Skeletal muscle tissue (tissue), 4 donors: ENCODE measurements around the gene SLC6A19. TPM values are rescaled to one million over a fixed set of nuclear protein-coding genes. Genes with fewer than 3 reads are reported as not detected.

Experiments used
- H3K27ac ChIP-seq: one replicate; pipeline ENCODE4 v1.7.0; 2013; ENCODE audit warnings: mild to moderate bottlenecking, low read depth, low read length, inconsistent platforms
- H3K27me3 ChIP-seq, 3 donors: one replicate each; pipeline ENCODE4 v1.7.0; 2013; ENCODE audit warnings: low read length in 3 of 3; ENCODE audit not compliant: control insufficient read depth in 3 of 3, insufficient read depth in 3 of 3
- H3K36me3 ChIP-seq, 3 donors: one replicate each; pipeline ENCODE4 v1.7.0; 2013; ENCODE audit warnings: low read length in 3 of 3; ENCODE audit not compliant: control insufficient read depth in 3 of 3, insufficient read depth in 3 of 3
- H3K4me1 ChIP-seq, 3 donors: one replicate each; pipeline ENCODE4 v1.7.0; 2013; ENCODE audit warnings: low read length in 3 of 3, mild to moderate bottlenecking in 3 of 3; ENCODE audit not compliant: control insufficient read depth in 3 of 3, insufficient read depth in 3 of 3
- H3K4me3 ChIP-seq, 3 donors: one replicate each; pipeline ENCODE4 v1.7.0; 2013; ENCODE audit warnings: low read length in 3 of 3
- H3K9ac ChIP-seq, 3 donors: one replicate each; pipeline ENCODE4 v1.7.0; 2013; ENCODE audit warnings: low read length in 3 of 3, mild to moderate bottlenecking in 3 of 3, moderate library complexity in 2 of 3, low read depth in 1 of 3
- H3K9me3 ChIP-seq, 3 donors: one replicate each; pipeline ENCODE4 v1.7.0; 2013; ENCODE audit warnings: low read length in 3 of 3; ENCODE audit not compliant: control insufficient read depth in 3 of 3
- total RNA-seq: library from RNA; depleted of rRNA; stranded (reverse); fragments of >200 nt; gene quantifications from one replicate; pipeline ENCODE4 v1.2.3, GENCODE V29; 2014
- donor health status: Osteomylitis.

Gene SLC6A19
- total RNA-seq, 1 donor from 2014 or later = under 0.01 TPM

DNA sequence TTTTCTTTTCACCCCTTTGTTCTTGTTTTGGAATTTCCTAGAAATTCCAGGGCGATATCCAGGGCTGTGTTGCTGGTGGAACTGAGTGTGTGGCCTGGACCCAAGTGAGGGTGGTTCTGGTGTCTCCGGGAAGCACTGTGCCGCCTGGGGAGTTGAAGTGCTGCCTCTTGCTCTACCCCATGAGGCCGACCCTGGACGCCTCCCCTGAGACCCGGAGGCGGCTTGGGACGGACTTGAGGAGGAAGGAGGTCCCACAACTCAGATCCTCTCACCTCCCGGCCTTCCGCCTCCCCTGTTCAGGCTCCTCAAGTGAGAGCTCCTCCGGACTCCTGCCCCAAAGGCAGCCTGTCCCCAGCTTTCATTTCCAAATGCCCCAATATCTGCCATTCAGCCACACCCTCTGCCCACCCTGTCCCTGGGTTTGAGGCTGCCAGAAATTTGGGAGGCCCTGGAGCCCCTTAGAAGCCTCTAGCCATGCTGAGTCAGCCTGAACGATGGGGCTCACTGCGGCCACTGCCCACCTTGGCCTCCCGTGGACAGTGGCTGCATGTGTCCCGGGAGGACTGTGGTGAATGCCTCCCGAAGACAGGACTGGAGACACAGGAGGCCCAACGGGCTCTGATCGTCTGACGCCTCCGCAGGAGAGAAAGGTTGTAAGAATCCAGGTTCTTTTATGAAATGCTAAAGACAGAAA is 42.6 kb upstream of the SLC6A19 start:
- Histone ChIP-seq H3K4me3 (no peak overlapping the region), H3K9ac (no peak overlapping the region), H3K27me3 (peaks cover 38 to 50% (median 50%) of the 10 kb centered on the region in 3 donors), H3K27ac (no peak overlapping the region), H3K36me3 (no peaks in the 10 kb centered on the region), H3K9me3 (peaks cover 0 to 6% (median 2%) of the 10 kb centered on the region in 3 donors), H3K4me1 (no peaks in the 10 kb centered on the region)

DNA sequence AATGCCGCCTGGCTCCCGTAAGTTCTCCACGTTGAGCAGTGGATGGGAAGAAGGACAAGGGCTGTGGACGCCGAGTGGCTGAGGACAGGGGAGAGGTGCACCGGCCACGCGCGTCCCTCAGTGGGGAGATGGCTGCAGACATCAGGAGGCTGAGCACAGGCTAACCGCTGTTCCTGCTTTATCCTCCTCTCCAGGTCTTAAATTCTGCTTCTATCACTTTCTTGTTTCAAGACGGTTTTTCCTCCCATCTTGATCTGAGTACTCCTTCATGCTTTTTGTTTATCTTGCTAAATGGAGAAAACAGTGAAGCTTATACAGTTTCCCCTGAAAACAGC is 42.1 kb upstream of the SLC6A19 start:
- H3K9ac ChIP-seq = no peak overlapping the region
- H3K27ac ChIP-seq = no peak overlapping the region
- H3K27me3 ChIP-seq = peaks cover 33 to 45% (median 45%) of the 10 kb centered on the region in 3 donors
- no peaks in the 10 kb centered on the region for H3K4me1 ChIP-seq
- H3K4me3 ChIP-seq = no peak overlapping the region
- peaks cover 0 to 6% (median 2%) of the 10 kb centered on the region in 3 donors for H3K9me3 ChIP-seq
- H3K36me3 ChIP-seq = no peaks in the 10 kb centered on the region

DNA sequence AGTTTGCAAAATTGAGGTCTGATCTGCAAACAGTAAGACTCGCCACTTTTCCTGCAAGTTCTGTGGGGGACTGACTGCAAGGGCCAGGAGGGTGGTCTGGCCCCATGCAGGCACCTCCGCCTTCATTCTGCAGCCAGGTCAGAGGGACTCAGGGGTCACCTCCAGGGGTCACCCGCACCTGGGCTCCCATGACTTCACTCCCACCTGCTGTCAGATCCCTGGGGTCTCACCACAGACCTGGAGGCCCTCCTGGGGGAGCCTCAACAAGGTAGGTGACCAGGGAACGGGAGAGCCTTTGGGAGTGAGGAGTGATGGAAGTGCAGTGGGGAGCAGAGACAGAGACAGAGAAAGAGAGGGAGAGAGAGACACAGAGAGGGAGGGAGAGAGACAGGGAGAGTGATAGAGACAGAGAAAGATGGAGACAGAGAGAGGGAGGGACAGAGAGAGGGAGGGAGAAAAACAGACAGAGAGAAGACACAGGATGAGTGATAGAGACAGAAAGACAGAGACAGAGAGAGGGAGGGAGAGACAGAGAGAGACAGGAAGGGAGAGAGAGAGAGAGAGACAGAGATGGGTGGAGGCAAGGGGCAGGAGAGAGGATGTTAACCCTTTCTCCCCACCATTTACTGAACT is 41.5 kb upstream of the SLC6A19 start:
- Histone ChIP-seq H3K9ac (no peak overlapping the region), H3K36me3 (no peaks in the 10 kb centered on the region), H3K9me3 (peaks cover 0 to 6% (median 2%) of the 10 kb centered on the region in 3 donors), H3K4me3 (no peak overlapping the region), H3K27me3 (peaks cover 28 to 40% (median 39%) of the 10 kb centered on the region in 3 donors), H3K27ac (no peak overlapping the region), H3K4me1 (no peaks in the 10 kb centered on the region)

DNA sequence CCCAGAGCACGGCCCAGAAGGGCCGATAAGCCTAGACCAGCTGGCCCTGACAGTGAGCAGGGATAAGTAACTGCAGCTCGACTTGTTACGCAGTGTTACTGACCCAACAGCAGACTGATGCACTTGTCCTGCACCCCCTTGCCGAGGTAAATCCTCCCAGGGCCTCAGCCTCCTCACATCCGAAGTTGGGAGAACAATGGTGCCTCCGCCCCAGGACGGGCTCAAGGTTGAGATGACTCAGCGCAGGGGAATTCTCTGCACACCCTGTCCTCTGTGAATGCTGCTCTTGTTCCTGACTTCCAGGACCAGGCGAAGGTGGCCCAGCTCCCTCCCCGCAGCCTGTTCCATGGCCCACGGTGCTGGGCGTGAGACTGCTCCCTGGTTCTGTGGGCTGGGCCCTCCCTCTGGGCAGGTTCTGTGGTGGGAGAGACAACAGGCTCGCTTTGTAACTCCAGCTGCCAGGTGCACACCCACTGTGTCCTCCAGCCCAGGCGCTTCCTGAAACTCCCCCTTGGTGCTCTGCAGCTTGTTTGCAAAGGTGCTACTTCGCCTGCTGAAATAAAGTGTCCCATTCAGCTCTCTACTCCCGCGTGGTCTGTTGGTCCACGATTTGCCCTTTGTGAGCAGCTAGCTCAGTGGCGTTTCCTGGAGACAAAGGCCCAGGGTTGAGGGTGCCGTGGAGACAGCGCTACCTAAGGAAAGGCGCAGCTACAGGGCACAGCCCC is 40.1 kb upstream of the SLC6A19 start:
- Histone ChIP-seq H3K27ac (no peak overlapping the region), H3K9me3 (peaks cover 0 to 6% (median 2%) of the 10 kb centered on the region in 3 donors), H3K9ac (no peak overlapping the region), H3K27me3 (peaks cover 27 to 36% (median 30%) of the 10 kb centered on the region in 3 donors), H3K4me1 (no peaks in the 10 kb centered on the region), H3K4me3 (no peak overlapping the region), H3K36me3 (no peaks in the 10 kb centered on the region)

DNA sequence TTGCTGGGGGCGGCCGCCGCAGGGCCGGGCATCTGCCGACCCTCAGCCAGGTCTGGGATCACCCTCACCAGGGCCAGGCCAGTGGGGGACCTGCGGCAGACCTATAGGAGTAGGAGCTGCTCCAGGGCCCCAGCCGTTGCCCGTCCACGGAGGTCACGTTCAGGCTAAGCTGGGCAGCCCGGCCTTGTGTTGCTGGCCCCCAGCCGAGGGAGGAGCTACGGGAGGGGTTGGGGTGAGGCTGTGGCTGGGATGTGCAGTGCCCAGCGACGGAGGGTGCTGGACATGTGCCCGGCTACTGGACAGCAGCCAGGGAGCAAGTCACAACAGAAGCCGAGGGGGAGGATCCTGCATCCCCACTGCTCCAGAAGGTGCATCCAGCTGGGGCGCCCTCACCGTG is 39.6 kb upstream of the SLC6A19 start:
- H3K27ac ChIP-seq = no peak overlapping the region
- no peak overlapping the region for H3K9ac ChIP-seq
- H3K4me1 ChIP-seq = no peaks in the 10 kb centered on the region
- peaks cover 25 to 36% (median 28%) of the 10 kb centered on the region in 3 donors for H3K27me3 ChIP-seq
- no peaks in the 10 kb centered on the region for H3K36me3 ChIP-seq
- H3K9me3 ChIP-seq = peaks cover 0 to 1% (median 1%) of the 10 kb centered on the region in 3 donors
- H3K4me3 ChIP-seq = no peak overlapping the region

DNA sequence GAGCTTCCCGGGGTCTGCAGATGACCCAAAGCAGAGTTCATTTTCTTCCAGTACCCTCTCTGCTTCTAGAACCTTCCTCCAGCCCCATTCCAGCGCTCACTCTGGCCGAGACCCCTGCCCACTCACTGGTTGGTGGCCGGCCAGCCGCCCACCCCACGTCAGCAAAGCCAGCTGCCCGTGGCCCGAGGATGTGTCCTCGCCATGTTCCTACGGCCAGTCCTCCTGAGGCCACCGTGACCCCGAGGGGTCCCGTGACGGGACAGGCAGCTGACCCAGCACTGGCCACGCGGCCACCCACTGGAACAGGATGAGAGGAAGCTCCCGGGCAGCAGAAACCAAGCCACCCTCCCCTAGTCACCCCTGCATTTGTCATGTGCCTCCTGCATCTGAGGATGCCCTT is 39.1 kb upstream of the SLC6A19 start:
- no peaks in the 10 kb centered on the region for H3K36me3 ChIP-seq
- H3K4me3 ChIP-seq = no peak overlapping the region
- H3K9me3 ChIP-seq = no peaks in the 10 kb centered on the region
- no peaks in the 10 kb centered on the region for H3K4me1 ChIP-seq
- H3K27ac ChIP-seq = no peak overlapping the region
- no peak overlapping the region for H3K9ac ChIP-seq
- H3K27me3 ChIP-seq = peaks cover 23 to 32% (median 24%) of the 10 kb centered on the region in 3 donors

DNA sequence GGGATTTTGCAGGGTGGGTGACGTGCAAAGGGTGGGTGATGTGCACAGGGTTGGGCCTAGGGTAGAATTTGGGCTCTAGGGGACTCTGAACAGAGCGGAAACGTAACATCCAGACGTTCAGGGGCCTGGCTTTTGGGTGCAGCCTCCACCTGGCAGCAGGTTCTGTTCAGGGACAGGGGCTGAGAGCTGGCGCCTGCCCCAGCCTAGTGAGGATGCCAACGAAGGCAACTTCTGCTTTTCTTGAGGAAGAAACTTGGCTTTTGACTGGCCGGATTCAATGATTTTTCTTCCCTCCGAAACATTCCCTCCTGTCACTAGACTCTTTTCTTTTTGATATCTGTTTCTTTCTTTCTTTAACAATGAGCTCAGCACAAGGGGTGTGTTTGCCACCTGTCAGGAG is 38.6 kb upstream of the SLC6A19 start:
- H3K36me3 ChIP-seq = no peaks in the 10 kb centered on the region
- H3K27ac ChIP-seq = no peak overlapping the region
- H3K4me3 ChIP-seq = no peak overlapping the region
- no peaks in the 10 kb centered on the region for H3K9me3 ChIP-seq
- H3K4me1 ChIP-seq = peaks cover 1 to 2% (median 2%) of the 10 kb centered on the region in 3 donors
- H3K27me3 ChIP-seq = peaks cover 23 to 32% (median 27%) of the 10 kb centered on the region in 3 donors
- H3K9ac ChIP-seq = no peak overlapping the region

DNA sequence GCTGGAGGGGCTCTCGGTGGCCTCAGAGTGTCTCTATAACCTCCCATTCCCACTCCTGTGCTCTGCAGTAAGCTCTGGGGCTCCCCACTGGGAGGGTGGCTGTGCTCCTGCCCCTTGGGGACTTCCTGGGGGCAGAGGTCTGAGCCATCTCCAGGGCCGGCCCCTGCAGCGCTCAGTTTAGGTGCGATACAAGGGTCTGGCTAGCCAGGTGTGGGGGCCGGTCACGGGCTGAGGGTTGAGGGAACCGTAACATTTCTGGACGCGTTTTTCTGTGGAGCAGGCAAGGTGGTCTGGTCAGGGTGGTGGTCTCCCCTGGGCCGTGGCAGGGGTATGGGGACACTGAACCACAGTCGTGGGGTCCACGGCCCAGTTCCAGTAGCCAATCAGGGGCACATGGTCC is 38.0 kb upstream of the SLC6A19 start:
- Histone ChIP-seq H3K27ac (no peak overlapping the region), H3K36me3 (no peaks in the 10 kb centered on the region), H3K4me3 (no peak overlapping the region), H3K4me1 (peaks cover 5 to 8% (median 5%) of the 10 kb centered on the region in 3 donors), H3K9ac (peak overlapping the region in 1 of 3 donors; percentile 8), H3K27me3 (peaks cover 27 to 36% (median 30%) of the 10 kb centered on the region in 3 donors), H3K9me3 (no peaks in the 10 kb centered on the region)

DNA sequence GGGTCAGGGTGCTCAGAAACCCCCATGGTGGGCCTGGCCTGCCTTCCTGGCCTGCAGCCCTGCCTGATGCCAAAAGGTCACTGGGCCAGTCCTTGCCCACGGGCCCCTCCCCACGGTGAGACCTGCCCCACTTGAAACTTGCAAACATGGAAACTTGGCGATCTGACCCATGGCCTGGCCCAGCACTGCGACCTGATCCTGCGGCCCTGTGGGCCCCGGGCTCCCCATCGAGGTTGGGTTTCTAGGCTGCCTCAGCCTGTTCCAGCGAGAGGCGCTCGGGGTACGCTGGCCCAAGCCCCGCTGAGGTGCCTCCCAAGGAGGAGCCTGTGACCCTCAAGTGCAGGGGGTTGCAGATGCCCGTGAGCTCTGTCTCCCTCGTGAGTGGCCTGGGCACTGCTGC is 37.5 kb upstream of the SLC6A19 start:
- H3K9ac ChIP-seq = no peak overlapping the region
- H3K4me1 ChIP-seq = peaks cover 5 to 9% (median 5%) of the 10 kb centered on the region in 3 donors
- H3K36me3 ChIP-seq = no peaks in the 10 kb centered on the region
- no peak overlapping the region for H3K4me3 ChIP-seq
- peaks cover 29 to 38% (median 32%) of the 10 kb centered on the region in 3 donors for H3K27me3 ChIP-seq
- H3K9me3 ChIP-seq = no peaks in the 10 kb centered on the region
- H3K27ac ChIP-seq = no peak overlapping the region
